ENCODE measurements around the gene BPI. TPM values are rescaled to one million over a fixed set of nuclear protein-coding genes. Genes with fewer than 3 reads are reported as not detected.
"Not testable (repeated sequence)": the region's sequence is repeated elsewhere in the genome, so short reads cannot be mapped to it uniquely, and the experiment has no call there.

Gene BPI
- 0.08 TPM for polyA plus RNA-seq (2013)

DNA sequence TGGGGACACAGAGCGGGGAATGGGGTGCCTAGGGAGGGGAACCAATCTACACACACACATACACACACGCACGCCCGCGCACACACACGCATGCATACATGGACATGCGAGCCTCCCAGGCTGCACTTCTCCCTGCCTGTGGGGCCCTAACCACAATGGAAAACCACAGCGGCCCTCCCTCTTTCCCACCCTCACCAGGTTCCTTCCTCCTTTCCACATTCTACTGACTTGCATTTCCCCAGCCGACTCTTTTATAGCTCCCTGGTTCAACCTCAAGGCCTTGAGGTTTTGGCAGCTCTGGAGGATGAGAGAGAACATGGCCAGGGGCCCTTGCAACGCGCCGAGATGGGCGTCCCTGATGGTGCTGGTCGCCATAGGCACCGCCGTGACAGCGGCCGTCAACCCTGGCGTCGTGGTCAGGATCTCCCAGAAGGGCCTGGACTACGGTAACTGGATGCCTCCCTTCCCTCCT lies at the start of gene BPI:
BPI (plus strand) TSS at position 249 of the 472 bp plus-strand sequence; CDS start at position 317, 68 bp downstream.
- 0% methylated on average over 20 of the region's 21 CpGs for WGBS (ENCODE audit: insufficient coverage)
- peaks cover 0 to 3% (median 2%) of the 10 kb centered on the region in 5 experiments for H3K9me3 ChIP-seq (ENCODE audit: control extremely low read depth in 1 of 5, control insufficient read depth in 4 of 5, insufficient read depth in 2 of 5, low read depth in 1 of 5, low read length in 4 of 5)
- DNase-seq = peak; percentile 92 to 95 (median 94)
- peaks cover 4 to 84% (median 50%) of the 10 kb centered on the region in 5 experiments for H3K27me3 ChIP-seq (replicated peaks in 2 of 5; ENCODE audit: control insufficient read depth in 4 of 5, insufficient read depth in 5 of 5, low read length in 4 of 5)
- peak within 1 kb of the TSS in 4 of 7 experiments; percentile 2 to 47 (median 8) for H3K4me3 ChIP-seq (ENCODE audit: control insufficient read depth in 1 of 7, extremely low read depth in 1 of 7, insufficient read depth in 4 of 7, low read depth in 2 of 7, low read length in 6 of 7)
- no peaks in the 10 kb centered on the region for H3K36me3 ChIP-seq (ENCODE audit: control insufficient read depth in 4 of 4, insufficient read depth in 4 of 4, low read length in 3 of 4)
- H3K4me1 ChIP-seq (ENCODE audit: control extremely low read depth in 1 of 4, control insufficient read depth in 4 of 4, insufficient read depth in 4 of 4, low read length in 3 of 4) = peaks cover 12 to 35% (median 23%) of the 10 kb centered on the region in 4 experiments
- POLR2A ChIA-PET = no interaction called here
- CTCF ChIA-PET = interaction anchor here (1.2 to 2.0 kb wide), 5 partner anchors 8 to 153 kb away, joined by 3 to 8 read pairs (median 5); no protein-coding TSS in a partner anchor
- H3K27ac ChIP-seq (ENCODE audit: insufficient read depth in 1 of 2, low read depth in 1 of 2, low read length in 2 of 2, poor library complexity in 1 of 2, severe bottlenecking in 2 of 2) = no peak within 1 kb of the TSS

DNA sequence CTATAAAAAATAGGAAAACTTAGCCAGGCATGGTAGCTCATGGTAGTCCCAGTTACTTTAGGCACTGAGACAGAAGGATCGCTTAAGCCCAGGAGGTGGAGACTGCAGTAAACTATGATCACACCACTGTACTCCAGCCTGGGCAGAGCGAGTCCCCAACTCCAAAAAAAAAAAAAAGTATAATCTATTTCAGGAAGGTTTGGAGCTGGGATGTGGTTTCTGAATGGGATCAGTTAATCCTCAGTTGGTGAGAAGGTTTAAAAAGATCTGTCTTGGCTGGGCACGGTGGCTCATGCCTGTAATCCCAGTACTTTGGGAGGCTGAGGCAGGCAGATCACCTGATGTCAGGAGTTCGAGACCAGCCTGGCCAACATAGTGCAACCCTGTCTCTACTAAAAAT lies 49.3 kb upstream of the BPI start:
- WGBS (ENCODE audit: insufficient coverage) = 100% methylated on average over 2 of the region's 4 CpGs
- H3K9me3 ChIP-seq (ENCODE audit: control extremely low read depth in 1 of 5, control insufficient read depth in 4 of 5, insufficient read depth in 2 of 5, low read depth in 1 of 5, low read length in 4 of 5); DNase-seq; CTCF ChIA-PET; H3K4me1 ChIP-seq (ENCODE audit: control extremely low read depth in 1 of 4, control insufficient read depth in 4 of 4, insufficient read depth in 4 of 4, low read length in 3 of 4); H3K4me3 ChIP-seq (ENCODE audit: control insufficient read depth in 1 of 7, extremely low read depth in 1 of 7, insufficient read depth in 4 of 7, low read depth in 2 of 7, low read length in 6 of 7); H3K27ac ChIP-seq (ENCODE audit: insufficient read depth in 1 of 2, low read depth in 1 of 2, low read length in 2 of 2, poor library complexity in 1 of 2, severe bottlenecking in 2 of 2); POLR2A ChIA-PET; H3K36me3 ChIP-seq (ENCODE audit: control insufficient read depth in 4 of 4, insufficient read depth in 4 of 4, low read length in 3 of 4): not testable (repeated sequence)
- peaks cover 5 to 48% (median 9%) of the 10 kb centered on the region in 5 experiments for H3K27me3 ChIP-seq (replicated peaks in 2 of 5; ENCODE audit: control insufficient read depth in 4 of 5, insufficient read depth in 5 of 5, low read length in 4 of 5)

DNA sequence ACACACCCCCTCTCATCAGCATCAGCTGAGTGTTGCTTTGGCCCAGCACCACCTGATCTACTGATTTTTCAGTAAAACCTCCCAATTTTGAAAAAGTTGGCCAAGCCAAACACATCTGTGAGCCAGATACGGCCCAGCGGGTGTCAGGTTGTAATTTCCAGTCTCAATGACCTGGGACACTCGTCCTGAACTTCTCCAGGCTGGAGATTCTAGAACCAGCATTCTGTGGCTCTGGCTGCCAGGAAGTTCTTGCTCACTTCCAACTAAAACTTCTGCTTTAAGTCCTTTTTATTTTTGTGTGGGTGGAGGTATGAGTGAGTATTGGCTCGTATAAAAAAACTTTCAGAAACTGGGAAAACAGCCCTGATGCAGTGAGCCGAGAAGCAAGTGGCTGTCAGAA lies 48.6 kb upstream of the BPI start:
- Histone ChIP-seq H3K27me3 (replicated peaks in 2 of 5; ENCODE audit: control insufficient read depth in 4 of 5, insufficient read depth in 5 of 5, low read length in 4 of 5) (peaks cover 7 to 56% (median 14%) of the 10 kb centered on the region in 5 experiments), H3K27ac (ENCODE audit: insufficient read depth in 1 of 2, low read depth in 1 of 2, low read length in 2 of 2, poor library complexity in 1 of 2, severe bottlenecking in 2 of 2) (no peak overlapping the region), H3K36me3 (ENCODE audit: control insufficient read depth in 4 of 4, insufficient read depth in 4 of 4, low read length in 3 of 4) (no peaks in the 10 kb centered on the region), H3K9me3 (ENCODE audit: control extremely low read depth in 1 of 5, control insufficient read depth in 4 of 5, insufficient read depth in 2 of 5, low read depth in 1 of 5, low read length in 4 of 5) (no peaks in the 10 kb centered on the region), H3K4me3 (ENCODE audit: control insufficient read depth in 1 of 7, extremely low read depth in 1 of 7, insufficient read depth in 4 of 7, low read depth in 2 of 7, low read length in 6 of 7) (no peak overlapping the region), H3K4me1 (ENCODE audit: control extremely low read depth in 1 of 4, control insufficient read depth in 4 of 4, insufficient read depth in 4 of 4, low read length in 3 of 4) (no peaks in the 10 kb centered on the region)
- DNase-seq = no peak
- ChIA-PET POLR2A (no interaction called here), CTCF (no interaction called here)
- 94% methylated on average over 5 of the region's 5 CpGs for WGBS (ENCODE audit: insufficient coverage)

DNA sequence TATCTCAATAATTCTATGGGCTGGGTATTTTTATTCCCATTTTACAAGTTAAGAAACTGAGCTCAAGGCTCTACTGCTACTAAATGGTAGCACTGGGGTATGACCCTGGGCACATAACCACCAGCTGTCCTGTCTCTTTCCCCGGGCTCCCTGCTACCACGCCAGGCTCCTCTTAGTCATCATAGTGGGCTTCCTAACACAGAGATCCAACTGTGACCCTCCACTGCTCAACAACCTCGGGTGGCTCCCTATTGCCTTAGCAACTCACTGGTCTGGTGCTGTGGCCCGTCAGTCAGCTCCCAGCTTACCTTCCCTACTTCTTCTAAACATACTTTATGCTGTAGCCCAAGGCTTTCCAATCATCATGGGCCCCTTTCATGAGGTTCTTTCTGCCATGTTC lies 47.9 kb upstream of the BPI start:
- POLR2A ChIA-PET = no interaction called here
- no peaks in the 10 kb centered on the region for H3K4me1 ChIP-seq (ENCODE audit: control extremely low read depth in 1 of 4, control insufficient read depth in 4 of 4, insufficient read depth in 4 of 4, low read length in 3 of 4)

DNA sequence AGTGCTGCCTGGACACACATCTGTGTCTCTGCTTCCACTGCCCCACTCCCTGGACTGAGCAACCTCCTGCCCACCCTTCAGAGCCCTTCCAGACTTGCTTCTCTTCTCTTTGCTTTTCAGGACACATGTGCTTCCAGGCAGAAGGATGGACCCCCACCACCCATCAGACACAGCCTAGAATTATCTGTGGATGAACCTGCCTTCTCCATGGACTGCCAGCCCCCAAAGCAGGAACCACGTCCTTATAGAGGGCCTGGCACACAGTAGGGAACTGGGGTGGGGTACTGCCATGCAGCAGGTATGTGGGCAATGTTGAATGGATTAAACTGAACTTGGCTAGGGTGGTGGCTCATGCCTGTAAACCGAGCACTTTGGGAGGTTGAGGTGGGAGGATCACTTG lies 47.0 kb upstream of the BPI start:
- Histone ChIP-seq H3K27ac (ENCODE audit: insufficient read depth in 1 of 2, low read depth in 1 of 2, low read length in 2 of 2, poor library complexity in 1 of 2, severe bottlenecking in 2 of 2) (no peak overlapping the region), H3K36me3 (ENCODE audit: control insufficient read depth in 4 of 4, insufficient read depth in 4 of 4, low read length in 3 of 4) (no peaks in the 10 kb centered on the region), H3K9me3 (ENCODE audit: control extremely low read depth in 1 of 5, control insufficient read depth in 4 of 5, insufficient read depth in 2 of 5, low read depth in 1 of 5, low read length in 4 of 5) (no peaks in the 10 kb centered on the region), H3K27me3 (replicated peaks in 2 of 5; ENCODE audit: control insufficient read depth in 4 of 5, insufficient read depth in 5 of 5, low read length in 4 of 5) (peaks cover 7 to 67% (median 20%) of the 10 kb centered on the region in 5 experiments), H3K4me1 (ENCODE audit: control extremely low read depth in 1 of 4, control insufficient read depth in 4 of 4, insufficient read depth in 4 of 4, low read length in 3 of 4) (no peaks in the 10 kb centered on the region), H3K4me3 (ENCODE audit: control insufficient read depth in 1 of 7, extremely low read depth in 1 of 7, insufficient read depth in 4 of 7, low read depth in 2 of 7, low read length in 6 of 7) (no peak overlapping the region)
- DNase-seq = no peak
- POLR2A ChIA-PET = no interaction called here
- CTCF ChIA-PET = interaction anchor here (1.3 to 1.6 kb wide), 2 partner anchors 8 to 35 kb away, joined by 3 read pairs; no protein-coding TSS in a partner anchor
- no CpG with 5 or more reads among the region's 2 CpGs for WGBS (ENCODE audit: insufficient coverage)

More for the DNA sequence above, 47.9 kb upstream of the BPI start:
- DNase-seq = no peak
- no peaks in the 10 kb centered on the region for H3K36me3 ChIP-seq (ENCODE audit: control insufficient read depth in 4 of 4, insufficient read depth in 4 of 4, low read length in 3 of 4)
- H3K4me3 ChIP-seq (ENCODE audit: control insufficient read depth in 1 of 7, extremely low read depth in 1 of 7, insufficient read depth in 4 of 7, low read depth in 2 of 7, low read length in 6 of 7) = no peak overlapping the region
- 96% methylated on average over 4 of the region's 4 CpGs for WGBS (ENCODE audit: insufficient coverage)
- CTCF ChIA-PET = interaction anchor here (0.9 to 1.6 kb wide), 3 partner anchors 9 to 35 kb away, joined by 3 read pairs; no protein-coding TSS in a partner anchor
- peaks cover 7 to 61% (median 15%) of the 10 kb centered on the region in 5 experiments for H3K27me3 ChIP-seq (replicated peaks in 2 of 5; ENCODE audit: control insufficient read depth in 4 of 5, insufficient read depth in 5 of 5, low read length in 4 of 5)
- no peaks in the 10 kb centered on the region for H3K9me3 ChIP-seq (ENCODE audit: control extremely low read depth in 1 of 5, control insufficient read depth in 4 of 5, insufficient read depth in 2 of 5, low read depth in 1 of 5, low read length in 4 of 5)
- H3K27ac ChIP-seq (ENCODE audit: insufficient read depth in 1 of 2, low read depth in 1 of 2, low read length in 2 of 2, poor library complexity in 1 of 2, severe bottlenecking in 2 of 2) = no peak overlapping the region

DNA sequence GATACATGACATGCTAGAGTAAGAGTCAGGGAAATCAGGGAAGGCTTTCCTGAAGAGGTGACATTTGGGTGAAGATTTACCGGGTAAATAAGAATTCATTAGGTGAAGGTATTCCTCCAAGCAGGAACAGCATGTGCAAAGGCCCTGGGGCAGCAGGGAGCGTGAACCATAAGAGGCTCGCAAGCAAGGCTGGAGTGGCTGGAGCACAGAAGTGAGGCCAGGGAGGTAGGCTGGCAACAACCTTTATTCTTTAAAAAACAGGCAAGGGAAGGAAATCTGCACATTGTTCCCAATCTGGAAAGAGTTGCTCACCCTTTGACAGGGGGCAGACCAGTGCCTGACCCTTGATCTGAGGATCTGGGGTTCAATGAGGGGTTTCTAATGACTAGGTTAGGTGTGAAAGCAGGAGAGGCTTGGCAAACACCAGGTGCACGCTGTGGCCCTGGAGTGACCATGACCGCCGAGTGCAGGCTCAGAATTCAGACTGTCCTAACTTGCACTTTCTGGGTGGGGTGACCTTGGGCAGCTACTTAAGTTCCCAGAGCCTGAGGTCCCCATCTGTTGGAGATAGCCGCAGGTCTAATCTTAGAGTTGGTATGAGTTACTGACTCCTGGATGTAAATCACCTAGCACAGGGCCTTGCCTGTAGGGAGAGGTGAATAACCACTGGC lies 45.3 kb upstream of the BPI start:
- no peak for DNase-seq
- CTCF ChIA-PET = no interaction called here
- H3K4me3 ChIP-seq (ENCODE audit: control insufficient read depth in 1 of 7, extremely low read depth in 1 of 7, insufficient read depth in 4 of 7, low read depth in 2 of 7, low read length in 6 of 7) = no peak overlapping the region
- no peaks in the 10 kb centered on the region for H3K9me3 ChIP-seq (ENCODE audit: control extremely low read depth in 1 of 5, control insufficient read depth in 4 of 5, insufficient read depth in 2 of 5, low read depth in 1 of 5, low read length in 4 of 5)
- no peaks in the 10 kb centered on the region for H3K4me1 ChIP-seq (ENCODE audit: control extremely low read depth in 1 of 4, control insufficient read depth in 4 of 4, insufficient read depth in 4 of 4, low read length in 3 of 4)
- POLR2A ChIA-PET = no interaction called here
- WGBS (ENCODE audit: insufficient coverage) = 98% methylated on average over 7 of the region's 7 CpGs
- no peak overlapping the region for H3K27ac ChIP-seq (ENCODE audit: insufficient read depth in 1 of 2, low read depth in 1 of 2, low read length in 2 of 2, poor library complexity in 1 of 2, severe bottlenecking in 2 of 2)
- peaks cover 7 to 69% (median 24%) of the 10 kb centered on the region in 5 experiments for H3K27me3 ChIP-seq (replicated peaks in 2 of 5; ENCODE audit: control insufficient read depth in 4 of 5, insufficient read depth in 5 of 5, low read length in 4 of 5)
- H3K36me3 ChIP-seq (ENCODE audit: control insufficient read depth in 4 of 4, insufficient read depth in 4 of 4, low read length in 3 of 4) = no peaks in the 10 kb centered on the region

DNA sequence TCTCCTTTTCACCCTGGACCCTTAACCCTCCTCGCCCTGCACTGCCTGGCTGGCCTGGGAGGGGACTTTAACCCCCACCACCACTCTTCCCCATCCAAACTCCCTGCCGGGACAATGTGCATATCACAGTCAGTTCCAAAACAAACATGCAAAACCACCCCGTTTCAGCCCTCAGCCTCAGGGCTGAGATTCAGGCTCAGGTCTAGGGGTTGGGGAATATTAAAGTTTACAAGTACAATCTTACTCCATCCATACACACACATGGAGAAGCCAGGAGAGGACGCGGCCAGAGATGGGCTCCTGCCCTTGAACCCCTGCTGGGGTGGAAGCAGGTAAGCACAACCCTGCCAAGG lies 44.0 kb upstream of the BPI start:
- ChIA-PET CTCF (no interaction called here), POLR2A (no interaction called here)
- peaks cover 7 to 71% (median 24%) of the 10 kb centered on the region in 5 experiments for H3K27me3 ChIP-seq (replicated peaks in 2 of 5; ENCODE audit: control insufficient read depth in 4 of 5, insufficient read depth in 5 of 5, low read length in 4 of 5)
- H3K36me3 ChIP-seq (ENCODE audit: control insufficient read depth in 4 of 4, insufficient read depth in 4 of 4, low read length in 3 of 4) = no peaks in the 10 kb centered on the region
- peaks cover 0 to 2% (median 0%) of the 10 kb centered on the region in 5 experiments for H3K9me3 ChIP-seq (ENCODE audit: control extremely low read depth in 1 of 5, control insufficient read depth in 4 of 5, insufficient read depth in 2 of 5, low read depth in 1 of 5, low read length in 4 of 5)
- WGBS (ENCODE audit: insufficient coverage) = 36% methylated on average over 2 of the region's 5 CpGs
- no peak overlapping the region for H3K27ac ChIP-seq (ENCODE audit: insufficient read depth in 1 of 2, low read depth in 1 of 2, low read length in 2 of 2, poor library complexity in 1 of 2, severe bottlenecking in 2 of 2)
- H3K4me3 ChIP-seq (ENCODE audit: control insufficient read depth in 1 of 7, extremely low read depth in 1 of 7, insufficient read depth in 4 of 7, low read depth in 2 of 7, low read length in 6 of 7) = no peak overlapping the region
- H3K4me1 ChIP-seq (ENCODE audit: control extremely low read depth in 1 of 4, control insufficient read depth in 4 of 4, insufficient read depth in 4 of 4, low read length in 3 of 4) = no peaks in the 10 kb centered on the region
- DNase-seq = no peak
